HepG2 (cell line): ENCODE data around the gene OR6S1. TPM values are rescaled to one million over a fixed set of nuclear protein-coding genes. Genes with fewer than 3 reads are reported as not detected.

Experiments
- AGO1 ChIP-seq: fragments of 200-400 bp; formaldehyde crosslinking; IDR thresholded peaks from 2 replicates; pipeline ENCODE4 v1.6.1; 2017; ENCODE audit warnings: mild to moderate bottlenecking, low read depth, low read length, moderate library complexity; ENCODE audit not compliant: poor library complexity, severe bottlenecking
- ARID5B ChIP-seq: IDR thresholded peaks from 2 replicates; pipeline ENCODE4 v1.4.0; 2020; ENCODE audit warnings: mild to moderate bottlenecking, missing genetic modification reagents
- CBX5 ChIP-seq: sonication (generic); formaldehyde crosslinking; IDR thresholded peaks from 2 replicates; pipeline ENCODE4 v1.4.0; 2020; ENCODE audit warnings: missing genetic modification reagents, borderline replicate concordance
- HNRNPLL ChIP-seq: fragments of 200-400 bp; formaldehyde crosslinking; IDR thresholded peaks from 2 replicates; pipeline ENCODE4 v1.6.1; 2017; ENCODE audit warnings: mild to moderate bottlenecking, low read depth, low read length; ENCODE audit not compliant: poor library complexity, severe bottlenecking
- MTA3 ChIP-seq: sonication (generic); formaldehyde crosslinking; IDR thresholded peaks from 2 replicates; pipeline ENCODE4 v1.4.0; 2020; ENCODE audit warnings: missing genetic modification reagents
- NFKB2 ChIP-seq: sonication (generic); formaldehyde crosslinking; IDR thresholded peaks from 2 replicates; pipeline ENCODE4 v1.4.0; 2020; ENCODE audit warnings: missing genetic modification reagents, borderline replicate concordance
- PHF5A ChIP-seq: IDR thresholded peaks from one replicate; pipeline ENCODE4 v1.6.1; 2018; ENCODE audit warnings: low read depth, missing genetic modification reagents; ENCODE audit not compliant: unreplicated experiment
- PPARG ChIP-seq: conservative IDR thresholded peaks from 2 replicates; pipeline ENCODE4 v1.6.1; 2016; ENCODE audit warnings: missing biosample characterization, missing genetic modification reagents
- STAT6 ChIP-seq: sonication (generic); formaldehyde crosslinking; IDR thresholded peaks from 2 replicates; pipeline ENCODE4 v1.4.0; 2020; ENCODE audit warnings: missing genetic modification reagents, mild to moderate bottlenecking, borderline replicate concordance
- TEAD3 ChIP-seq: optimal IDR thresholded peaks from 2 replicates; pipeline ENCODE3; 2016; ENCODE audit warnings: borderline replicate concordance
- ZNF18 ChIP-seq: sonication (generic); formaldehyde crosslinking; IDR thresholded peaks from 2 replicates; pipeline ENCODE4 v1.8.0; 2022; ENCODE audit warnings: mild to moderate bottlenecking, missing genetic modification reagents; ENCODE audit not compliant: insufficient replicate concordance
- ZNF251 ChIP-seq: sonication (generic); formaldehyde crosslinking; IDR thresholded peaks from 2 replicates; pipeline ENCODE4 v1.9.0; 2021; ENCODE audit warnings: mild to moderate bottlenecking, missing genetic modification reagents
- ZNF292 ChIP-seq: sonication (generic); formaldehyde crosslinking; IDR thresholded peaks from 2 replicates; pipeline ENCODE4 v1.8.1; 2022; ENCODE audit warnings: mild to moderate bottlenecking, low read depth, missing genetic modification reagents, borderline replicate concordance
- ZNF577 ChIP-seq: sonication (generic); formaldehyde crosslinking; IDR thresholded peaks from 2 replicates; pipeline ENCODE4 v1.4.0; 2020; ENCODE audit warnings: mild to moderate bottlenecking, low read depth, missing genetic modification reagents, borderline replicate concordance
- ZSCAN31 ChIP-seq: sonication (generic); formaldehyde crosslinking; IDR thresholded peaks from 2 replicates; pipeline ENCODE4 v1.5.0; 2020; ENCODE audit warnings: low read depth, mild to moderate bottlenecking, missing genetic modification reagents
- ZXDC ChIP-seq: sonication (generic); formaldehyde crosslinking; IDR thresholded peaks from 2 replicates; pipeline ENCODE4 v1.5.0; 2020; ENCODE audit warnings: mild to moderate bottlenecking, missing genetic modification reagents
- polyA plus RNA-seq, 8 experiments: library from polyadenylated mRNA; depleted of rRNA in 3 of 8; stranded (reverse) in 7 of 8; unstranded in 1 of 8; fragments of >200 nt; fragmentation: Illumina TruSeq in 4 of 8; extraction: Trizol in 4 of 8; gene quantifications; 2 replicates each; pipeline versions ENCODE4 v1.2.1 to v1.2.3, GENCODE V29; 2011 to 2016; ENCODE audit warnings: low read depth in 4 of 8, missing spikeins in 1 of 8, mixed read lengths in 1 of 8; ENCODE audit not compliant: insufficient read depth in 1 of 8
- total RNA-seq, 5 experiments: library from RNA; depleted of rRNA; stranded (reverse); fragments of >200 nt; fragmentation: Illumina TruSeq; extraction: Trizol; gene quantifications; 2 replicates each; pipeline ENCODE4 v1.2.3, GENCODE V29; 2016; ENCODE audit warnings: low read depth in 1 of 5
- TF ChIP-seq, protein P1 (sequence below): sonication (generic); formaldehyde crosslinking; IDR thresholded peaks from 2 replicates; pipeline ENCODE4 v1.4.0; 2020; ENCODE audit warnings: mild to moderate bottlenecking, missing genetic modification reagents

OR6S1 gene
- total and polyA plus RNA-seq, 2 of the 13 experiments (the other 11 are each of a cell fraction or from before 2014, with no cell fraction given) = 0.09 TPM; not detected in 1

GRCh38 chr14:20682435-20683124, 41.1 kb upstream of the OR6S1 start (continued):
- no peak for TF ChIP-seq STAT6 (CRISPR knock-in tag)
- no peak for TF ChIP-seq ZNF251 (CRISPR knock-in tag)
- no peak for TF ChIP-seq MTA3 (CRISPR knock-in tag)
- TF ChIP-seq ZSCAN31 (CRISPR knock-in tag) = no peak; the same call in 1 of the 2 replicates
- TF ChIP-seq ZXDC (CRISPR knock-in tag) = no peak; the same call in 1 of the 2 replicates
- TF ChIP-seq NFKB2 (CRISPR knock-in tag) = peak; percentile 45; the same call in 1 of the 2 replicates
- TF ChIP-seq CBX5 = peak; percentile 6; the same call in 1 of the 2 replicates
- TF ChIP-seq ZNF577 (CRISPR knock-in tag) = no peak
- TF ChIP-seq, protein P1, sequence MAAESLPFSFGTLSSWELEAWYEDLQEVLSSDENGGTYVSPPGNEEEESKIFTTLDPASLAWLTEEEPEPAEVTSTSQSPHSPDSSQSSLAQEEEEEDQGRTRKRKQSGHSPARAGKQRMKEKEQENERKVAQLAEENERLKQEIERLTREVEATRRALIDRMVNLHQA = no peak
- TF ChIP-seq AGO1 = peak; percentile 72
- TF ChIP-seq HNRNPLL = peak; percentile 90
- no peak for TF ChIP-seq PPARG (CRISPR knock-in tag)
- TF ChIP-seq ZNF18 = peak; percentile 46
- no peak for TF ChIP-seq PHF5A (CRISPR knock-in tag)
- peak; percentile 72 for TF ChIP-seq TEAD3 (CRISPR knock-in tag)
- TF ChIP-seq ZNF292 (CRISPR knock-in tag) = 0 out of 2 replicates have a peak, but pooled peaks have one; percentile 28
- peak; percentile 34; the same call in 1 of the 2 replicates for TF ChIP-seq ARID5B (CRISPR knock-in tag)
